Stomach smooth muscle (tissue), 2 donors: ENCODE data around the gene SYNPR.

Source experiments
- H3K27ac ChIP-seq: one replicate; pipeline ENCODE4 v1.7.0; 2013; ENCODE audit warnings: mild to moderate bottlenecking, low read length, inconsistent platforms
- H3K27me3 ChIP-seq, 2 donors: one replicate each; pipeline ENCODE4 v1.7.0; 2013; ENCODE audit warnings: low read length in 2 of 2; ENCODE audit not compliant: insufficient read depth in 2 of 2, control insufficient read depth in 1 of 2
- H3K36me3 ChIP-seq, 2 donors: one replicate each; pipeline ENCODE4 v1.7.0; 2013; ENCODE audit warnings: low read length in 2 of 2; ENCODE audit not compliant: control insufficient read depth in 2 of 2, insufficient read depth in 2 of 2
- H3K4me1 ChIP-seq: one replicate; pipeline ENCODE4 v1.7.0; 2013; ENCODE audit warnings: low read length; ENCODE audit not compliant: control insufficient read depth, insufficient read depth
- H3K4me3 ChIP-seq, 2 donors: one replicate each; pipeline ENCODE4 v1.7.0; 2013; ENCODE audit warnings: low read length in 2 of 2
- H3K9ac ChIP-seq, 2 donors: one replicate each; pipeline ENCODE4 v1.7.0; 2013; ENCODE audit warnings: low read length in 2 of 2, mild to moderate bottlenecking in 1 of 2
- H3K9me3 ChIP-seq, 2 donors: one replicate each; pipeline ENCODE4 v1.7.0; 2013; ENCODE audit warnings: low read length in 2 of 2; ENCODE audit not compliant: control insufficient read depth in 2 of 2
- donor health status: healthy.
- donor health status: Pancreatic carcinoma.

Gene SYNPR

GRCh38 chr3:63278171-63279004, at the start of gene SYNPR:
Gene SYNPR, plus strand, starts transcription at chr3:63278308.
- no peaks in the 10 kb centered on the region for H3K36me3 ChIP-seq
- peaks cover 8% of the 10 kb centered on the region for H3K4me1 ChIP-seq
- H3K9ac ChIP-seq = no peak within 1 kb of the TSS
- peaks cover 20 to 33% of the 10 kb centered on the region in 2 donors for H3K27me3 ChIP-seq
- no peak within 1 kb of the TSS for H3K27ac ChIP-seq
- no peak within 1 kb of the TSS for H3K4me3 ChIP-seq
- H3K9me3 ChIP-seq = peaks cover 0 to 3% of the 10 kb centered on the region in 2 donors

DNA sequence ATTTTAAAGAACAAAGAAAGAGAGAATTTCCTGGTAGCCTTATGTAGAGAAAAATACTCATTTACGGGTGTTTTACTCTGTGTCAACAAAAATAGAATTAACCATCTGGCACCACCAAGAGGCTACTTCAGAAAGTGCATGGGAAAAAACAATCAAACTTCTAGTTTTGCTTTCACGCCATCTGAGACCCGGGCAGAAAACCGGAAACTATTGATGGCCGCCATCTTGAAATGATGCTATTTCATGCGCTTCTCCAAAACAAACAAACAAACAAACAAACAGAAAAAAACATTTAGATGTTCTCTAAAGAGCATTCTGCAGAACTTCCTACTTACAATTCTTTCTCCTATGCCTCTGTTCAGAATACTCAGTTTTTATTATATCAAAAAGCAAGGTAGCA, 49.4 kb upstream of the SYNPR start:
- Histone ChIP-seq H3K4me3 (no peak overlapping the region), H3K27ac (no peak overlapping the region), H3K9ac (no peak overlapping the region), H3K36me3 (no peaks in the 10 kb centered on the region), H3K27me3 (peaks cover 0 to 3% of the 10 kb centered on the region in 2 donors), H3K9me3 (no peaks in the 10 kb centered on the region), H3K4me1 (no peaks in the 10 kb centered on the region)

DNA sequence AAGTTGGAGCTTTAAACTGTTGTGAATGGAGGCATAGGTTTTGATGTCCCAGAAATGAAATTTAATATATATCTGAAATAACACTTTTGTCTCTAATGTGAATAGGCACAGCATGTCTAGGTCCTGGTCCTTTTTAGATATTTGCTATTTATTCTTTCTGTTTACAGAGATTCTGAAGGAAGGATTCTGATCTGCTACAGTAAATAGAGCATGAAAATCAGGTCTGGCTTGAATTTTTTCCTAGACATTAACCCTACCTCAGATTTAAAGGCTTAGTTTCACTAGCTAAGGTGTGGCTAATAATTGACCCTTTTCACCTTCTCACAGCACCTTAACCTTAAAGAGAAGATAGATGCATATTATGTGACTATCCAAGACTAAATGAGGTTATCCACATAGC, 48.0 kb upstream of the SYNPR start:
- Histone ChIP-seq H3K36me3 (no peaks in the 10 kb centered on the region), H3K27ac (no peak overlapping the region), H3K9me3 (no peaks in the 10 kb centered on the region), H3K4me1 (no peaks in the 10 kb centered on the region), H3K9ac (no peak overlapping the region), H3K27me3 (no peaks in the 10 kb centered on the region), H3K4me3 (no peak overlapping the region)

DNA sequence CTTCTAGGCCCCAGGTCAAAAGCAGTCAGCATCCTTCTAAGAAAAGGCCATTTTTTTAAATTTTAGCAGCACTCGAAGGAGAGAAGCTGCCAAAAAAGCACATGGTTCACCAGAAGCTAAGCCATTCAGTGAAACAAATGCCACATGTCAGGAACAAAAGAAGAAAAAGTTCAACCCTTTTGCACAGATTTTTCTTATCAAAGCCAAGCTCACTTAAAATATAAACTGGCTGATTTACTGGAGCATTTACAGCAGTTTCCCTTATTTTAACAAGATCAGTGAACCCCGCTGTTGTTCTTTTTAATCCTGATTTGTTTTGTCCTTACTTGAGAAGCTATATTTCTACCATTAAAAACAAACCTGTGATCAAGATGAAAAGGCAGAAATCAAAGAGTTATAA, 46.5 kb upstream of the SYNPR start:
- Histone ChIP-seq H3K27ac (no peak overlapping the region), H3K4me1 (no peaks in the 10 kb centered on the region), H3K9me3 (no peaks in the 10 kb centered on the region), H3K4me3 (no peak overlapping the region), H3K27me3 (no peaks in the 10 kb centered on the region), H3K36me3 (no peaks in the 10 kb centered on the region), H3K9ac (no peak overlapping the region)

GRCh38 chr3:63232764-63233396, 45.2 kb upstream of the SYNPR start:
- H3K4me3 ChIP-seq = no peak overlapping the region
- no peaks in the 10 kb centered on the region for H3K4me1 ChIP-seq
- H3K27me3 ChIP-seq = no peaks in the 10 kb centered on the region
- no peak overlapping the region for H3K27ac ChIP-seq
- H3K9ac ChIP-seq = no peak overlapping the region
- H3K36me3 ChIP-seq = no peaks in the 10 kb centered on the region
- no peaks in the 10 kb centered on the region for H3K9me3 ChIP-seq

DNA sequence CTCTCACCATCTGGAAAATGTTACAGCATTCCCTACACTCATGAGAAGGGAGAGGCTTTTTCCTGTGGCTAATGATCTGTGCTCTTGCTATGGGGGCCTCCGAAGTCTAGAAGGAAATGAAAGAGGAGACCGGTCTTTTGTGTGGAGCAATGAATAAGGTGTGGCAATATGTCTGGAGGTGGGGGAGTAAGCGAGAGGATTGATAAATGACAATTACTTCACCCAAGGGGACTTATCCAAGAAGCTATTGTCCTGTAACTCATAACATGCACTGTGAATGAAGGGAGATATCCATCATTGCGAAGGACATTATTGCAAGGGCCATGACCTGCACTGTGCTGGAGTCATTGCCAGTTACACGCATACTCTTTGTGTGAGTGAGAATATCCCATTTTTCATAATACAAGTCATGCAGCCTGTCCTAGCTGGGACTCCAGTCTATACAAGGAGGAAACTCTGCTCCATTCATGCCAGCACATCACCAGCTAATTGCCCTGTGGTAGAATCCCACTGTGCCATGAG, 37.7 kb upstream of the SYNPR start:
- Histone ChIP-seq H3K27ac (no peak overlapping the region), H3K4me3 (no peak overlapping the region), H3K27me3 (peaks cover 0 to 3% of the 10 kb centered on the region in 2 donors), H3K36me3 (no peaks in the 10 kb centered on the region), H3K9me3 (no peaks in the 10 kb centered on the region), H3K4me1 (no peaks in the 10 kb centered on the region), H3K9ac (no peak overlapping the region)

DNA sequence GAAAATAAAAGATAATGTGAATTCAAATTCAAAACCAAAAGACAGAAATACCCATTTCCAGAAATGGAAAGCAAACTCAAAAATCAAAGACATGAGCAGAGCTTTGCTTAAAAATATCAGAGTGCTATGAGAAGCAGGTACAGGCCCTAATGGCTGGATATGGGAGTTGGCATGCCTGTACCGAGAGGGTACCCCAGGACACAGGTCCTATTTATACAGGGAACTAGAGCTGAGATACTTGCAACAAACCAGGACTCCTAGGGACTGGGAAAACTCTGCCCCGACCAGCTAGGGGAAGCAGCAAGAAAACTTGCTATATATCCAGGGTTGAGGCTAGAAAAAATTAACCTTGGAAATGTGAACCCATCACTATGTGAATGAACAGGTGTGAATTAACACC, 36.0 kb upstream of the SYNPR start:
- H3K36me3 ChIP-seq = no peaks in the 10 kb centered on the region
- no peaks in the 10 kb centered on the region for H3K4me1 ChIP-seq
- no peak overlapping the region for H3K4me3 ChIP-seq
- H3K27ac ChIP-seq = no peak overlapping the region
- no peaks in the 10 kb centered on the region for H3K9me3 ChIP-seq
- no peak overlapping the region for H3K9ac ChIP-seq
- H3K27me3 ChIP-seq = peaks cover 0 to 3% of the 10 kb centered on the region in 2 donors

DNA sequence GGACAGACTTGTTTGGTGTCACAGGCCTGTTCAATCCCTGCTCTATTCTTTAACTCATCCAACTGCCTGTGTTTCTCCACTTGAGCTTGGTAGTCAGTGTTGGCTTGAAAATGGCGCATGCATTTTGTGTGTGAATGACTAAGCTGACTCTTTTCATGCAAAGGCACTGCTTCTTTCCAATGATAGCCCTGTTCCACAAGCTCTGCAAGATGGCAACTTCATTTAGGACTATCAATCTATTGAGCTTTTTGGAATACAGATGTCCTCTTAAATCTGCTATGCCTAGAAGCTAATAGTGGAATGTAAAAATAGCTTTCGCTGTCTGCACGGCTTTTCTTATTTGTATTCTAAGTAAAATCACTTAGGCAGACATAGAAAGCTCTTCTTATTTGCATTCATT, 33.6 kb upstream of the SYNPR start:
- Histone ChIP-seq H3K9ac (no peak overlapping the region), H3K9me3 (no peaks in the 10 kb centered on the region), H3K27me3 (peaks cover 0 to under 1% of the 10 kb centered on the region in 2 donors), H3K4me1 (no peaks in the 10 kb centered on the region), H3K4me3 (no peak overlapping the region), H3K27ac (no peak overlapping the region), H3K36me3 (no peaks in the 10 kb centered on the region)

- Histone ChIP-seq H3K27ac (no peak overlapping the region), H3K4me3 (no peak overlapping the region), H3K9me3 (no peaks in the 10 kb centered on the region), H3K36me3 (no peaks in the 10 kb centered on the region), H3K9ac (no peak overlapping the region), H3K27me3 (no peaks in the 10 kb centered on the region), H3K4me1 (no peaks in the 10 kb centered on the region)
Observed at GRCh38 chr3:63245726-63246241, 32.3 kb upstream of the SYNPR start.

- H3K4me1 ChIP-seq = no peaks in the 10 kb centered on the region
- H3K4me3 ChIP-seq = no peak overlapping the region
Observed at GRCh38 chr3:63248015-63248414, 30.1 kb upstream of the SYNPR start.

DNA sequence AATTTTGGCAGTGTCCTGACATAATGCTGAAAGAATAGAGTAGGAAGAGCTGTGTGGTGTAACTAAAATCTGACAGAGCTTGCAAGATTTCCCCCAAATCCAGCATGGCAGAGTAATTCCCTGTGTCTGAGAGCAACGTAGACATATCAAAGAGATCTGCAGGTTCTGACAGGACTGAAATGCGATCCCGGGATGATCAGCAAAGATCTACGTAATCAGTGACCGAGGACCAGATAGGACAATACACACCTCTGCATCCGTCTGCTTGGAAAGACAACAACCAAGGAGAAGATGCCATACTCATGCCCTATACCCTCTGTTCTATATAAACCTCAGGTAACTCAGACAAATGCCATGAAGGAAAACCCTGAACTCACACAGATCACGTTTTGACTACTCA, 26.6 kb upstream of the SYNPR start:
- Histone ChIP-seq H3K9me3 (no peaks in the 10 kb centered on the region), H3K36me3 (no peaks in the 10 kb centered on the region), H3K4me1 (no peaks in the 10 kb centered on the region), H3K27ac (no peak overlapping the region), H3K27me3 (no peaks in the 10 kb centered on the region), H3K9ac (no peak overlapping the region), H3K4me3 (no peak overlapping the region)

More at GRCh38 chr3:63248015-63248414, 30.1 kb upstream of the SYNPR start:
- Histone ChIP-seq H3K9me3 (no peaks in the 10 kb centered on the region), H3K9ac (no peak overlapping the region), H3K27ac (no peak overlapping the region), H3K36me3 (no peaks in the 10 kb centered on the region), H3K27me3 (no peaks in the 10 kb centered on the region)
